GM21786 (cell line): ENCODE measurements around the gene DLG4.

ENCODE experiments used
- ATAC-seq: cut with Tn5 transposase; IDR thresholded peaks from one replicate; pipeline ENCODE4 v1.9.1; 2021; ENCODE audit not compliant: unreplicated experiment

The DLG4 gene

GRCh38 chr17:7219812-7220592, at the start of gene DLG4, which contains the start of gene ACADVL:
Gene DLG4 (minus strand): TSS chr17:7219836.
Gene ACADVL (plus strand): TSS chr17:7219938. CDS start chr17:7219985, 47 bp downstream.
- ATAC-seq = peak; percentile 41

- no peak for ATAC-seq
Measured at GRCh38 chr17:7266784-7267183, 47.1 kb upstream of the DLG4 start.

- ATAC-seq = no peak
Measured at GRCh38 chr17:7263801-7264078, 44.1 kb upstream of the DLG4 start.

GRCh38 chr17:7262935-7263800, 43.5 kb upstream of the DLG4 start:
- ATAC-seq = no peak

GRCh38 chr17:7262192-7262934, 42.7 kb upstream of the DLG4 start, which contains the start of gene CLDN7:
Gene CLDN7 (minus strand): TSS chr17:7262478. CDS start chr17:7262043, 435 bp downstream.
- no peak for ATAC-seq

- no peak for ATAC-seq
Measured at GRCh38 chr17:7261379-7262191, 41.9 kb upstream of the DLG4 start.

GRCh38 chr17:7260651-7261378, 41.2 kb upstream of the DLG4 start:
- ATAC-seq = no peak

GRCh38 chr17:7260151-7260550, 40.5 kb upstream of the DLG4 start:
- ATAC-seq = no peak

- ATAC-seq = no peak
Measured at GRCh38 chr17:7259555-7259889, 39.9 kb upstream of the DLG4 start.

- no peak for ATAC-seq
Measured at GRCh38 chr17:7258731-7259554, 39.3 kb upstream of the DLG4 start.

- no peak for ATAC-seq
Measured at GRCh38 chr17:7256766-7257456, 37.3 kb upstream of the DLG4 start.

- ATAC-seq = no peak
Measured at GRCh38 chr17:7254511-7254910, 34.9 kb upstream of the DLG4 start.

GRCh38 chr17:7253082-7253481, 33.4 kb upstream of the DLG4 start:
- no peak for ATAC-seq

- ATAC-seq = peak; percentile 45
Measured at GRCh38 chr17:7252176-7253043, 32.8 kb upstream of the DLG4 start, which contains the start of gene ELP5. Gene ELP5 (plus strand): TSS chr17:7252215. CDS start chr17:7252551, 336 bp downstream.

GRCh38 chr17:7251661-7252175, 32.1 kb upstream of the DLG4 start, which contains the start of gene CTDNEP1:
Gene CTDNEP1 (minus strand): TSS chr17:7251734. CDS start chr17:7251296, 438 bp downstream.
- ATAC-seq = peak; percentile 87

- ATAC-seq = no peak
Measured at GRCh38 chr17:7250695-7251627, 31.3 kb upstream of the DLG4 start.
